ENCODE data around the gene DBN1.

DBN1 gene

DNA sequence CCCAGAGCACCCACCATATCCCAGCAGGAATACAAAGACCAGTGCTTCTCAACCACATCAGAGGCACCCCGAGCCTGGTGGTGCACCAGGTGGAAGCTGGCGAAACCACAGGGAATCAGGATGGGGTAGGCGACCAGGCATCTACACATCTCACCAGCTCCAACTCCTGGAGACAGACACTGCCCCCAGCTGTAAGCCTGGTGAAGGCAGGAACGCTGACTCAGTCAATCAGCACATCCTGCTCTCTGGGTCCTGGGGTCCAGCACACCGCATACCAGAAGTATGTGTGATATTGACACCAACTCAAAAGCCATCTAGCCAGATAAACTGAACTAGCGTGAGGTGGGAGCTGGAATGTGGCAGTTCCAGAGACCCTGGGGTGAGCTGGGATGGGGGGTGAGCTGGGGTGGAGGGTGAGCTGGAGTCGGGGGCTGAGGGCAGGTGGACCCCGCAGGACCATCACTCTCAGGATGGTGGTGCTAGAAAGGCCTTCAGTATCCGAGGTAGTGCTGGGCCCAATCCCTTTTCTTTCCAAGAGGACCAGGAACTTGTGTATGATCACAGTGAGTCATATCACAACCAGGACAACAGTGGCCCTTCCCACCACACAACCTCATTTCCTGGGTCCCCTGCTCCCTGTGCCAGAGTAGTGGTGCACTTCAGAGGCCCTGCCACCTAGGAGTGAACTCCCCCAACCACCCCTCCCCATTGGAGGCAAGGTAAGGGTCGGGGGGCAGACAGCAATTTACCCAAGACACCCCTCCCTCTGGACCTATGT is 2.5 kb downstream of the DBN1 start:
- TF ChIP-seq, protein P1, sequence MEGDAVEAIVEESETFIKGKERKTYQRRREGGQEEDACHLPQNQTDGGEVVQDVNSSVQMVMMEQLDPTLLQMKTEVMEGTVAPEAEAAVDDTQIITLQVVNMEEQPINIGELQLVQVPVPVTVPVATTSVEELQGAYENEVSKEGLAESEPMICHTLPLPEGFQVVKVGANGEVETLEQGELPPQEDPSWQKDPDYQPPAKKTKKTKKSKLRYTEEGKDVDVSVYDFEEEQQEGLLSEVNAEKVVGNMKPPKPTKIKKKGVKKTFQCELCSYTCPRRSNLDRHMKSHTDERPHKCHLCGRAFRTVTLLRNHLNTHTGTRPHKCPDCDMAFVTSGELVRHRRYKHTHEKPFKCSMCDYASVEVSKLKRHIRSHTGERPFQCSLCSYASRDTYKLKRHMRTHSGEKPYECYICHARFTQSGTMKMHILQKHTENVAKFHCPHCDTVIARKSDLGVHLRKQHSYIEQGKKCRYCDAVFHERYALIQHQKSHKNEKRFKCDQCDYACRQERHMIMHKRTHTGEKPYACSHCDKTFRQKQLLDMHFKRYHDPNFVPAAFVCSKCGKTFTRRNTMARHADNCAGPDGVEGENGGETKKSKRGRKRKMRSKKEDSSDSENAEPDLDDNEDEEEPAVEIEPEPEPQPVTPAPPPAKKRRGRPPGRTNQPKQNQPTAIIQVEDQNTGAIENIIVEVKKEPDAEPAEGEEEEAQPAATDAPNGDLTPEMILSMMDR (IDR thresholded peaks at IDR 0.05; ENCODE audit: low read depth, low read length) = no peak
- DNase-seq (ENCODE audit: extremely low read depth, low read depth) = no peak

DNA sequence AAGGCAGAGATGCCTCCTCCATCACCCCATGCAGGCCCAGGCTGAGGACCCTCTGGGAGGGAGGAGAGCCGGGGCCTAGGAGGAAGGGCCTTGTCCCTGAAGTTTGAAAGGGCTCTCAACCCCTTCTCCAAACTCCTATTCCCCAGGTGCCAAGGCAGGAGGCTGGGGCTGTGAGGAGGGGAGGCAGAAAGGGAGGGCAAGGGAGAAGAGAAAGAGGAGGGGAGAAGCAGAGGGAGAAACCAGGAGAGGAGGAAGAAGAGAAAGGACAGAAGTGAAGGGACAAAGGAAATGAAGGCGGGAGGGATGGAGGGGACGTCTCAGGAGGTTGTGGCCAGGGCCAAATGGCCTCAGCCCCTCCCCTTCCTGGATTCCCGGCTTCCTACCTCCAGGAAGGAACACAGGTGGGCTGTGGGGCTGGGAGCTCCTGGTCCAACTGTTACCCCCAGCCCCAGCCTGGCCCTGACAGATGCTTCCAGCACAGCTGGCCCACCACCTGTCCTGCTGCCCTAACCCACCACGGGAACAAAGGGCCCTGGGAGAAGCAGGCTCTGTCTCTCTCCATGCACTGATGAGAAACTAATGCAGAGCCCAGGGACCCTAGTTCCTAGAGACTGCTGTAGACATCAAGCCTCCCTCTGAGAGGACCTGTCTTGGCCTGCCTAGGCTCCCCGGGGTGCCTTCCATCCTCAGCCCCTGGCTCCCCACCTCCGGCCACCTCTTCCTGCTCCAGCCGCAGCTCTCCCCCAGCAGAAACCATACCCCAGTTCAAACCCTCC is 3.5 kb downstream of the DBN1 start:
- DNase-seq (ENCODE audit: extremely low read depth, low read depth) = no peak
- TF ChIP-seq, protein P1 (IDR thresholded peaks at IDR 0.05; ENCODE audit: low read depth, low read length) = no peak

DNA sequence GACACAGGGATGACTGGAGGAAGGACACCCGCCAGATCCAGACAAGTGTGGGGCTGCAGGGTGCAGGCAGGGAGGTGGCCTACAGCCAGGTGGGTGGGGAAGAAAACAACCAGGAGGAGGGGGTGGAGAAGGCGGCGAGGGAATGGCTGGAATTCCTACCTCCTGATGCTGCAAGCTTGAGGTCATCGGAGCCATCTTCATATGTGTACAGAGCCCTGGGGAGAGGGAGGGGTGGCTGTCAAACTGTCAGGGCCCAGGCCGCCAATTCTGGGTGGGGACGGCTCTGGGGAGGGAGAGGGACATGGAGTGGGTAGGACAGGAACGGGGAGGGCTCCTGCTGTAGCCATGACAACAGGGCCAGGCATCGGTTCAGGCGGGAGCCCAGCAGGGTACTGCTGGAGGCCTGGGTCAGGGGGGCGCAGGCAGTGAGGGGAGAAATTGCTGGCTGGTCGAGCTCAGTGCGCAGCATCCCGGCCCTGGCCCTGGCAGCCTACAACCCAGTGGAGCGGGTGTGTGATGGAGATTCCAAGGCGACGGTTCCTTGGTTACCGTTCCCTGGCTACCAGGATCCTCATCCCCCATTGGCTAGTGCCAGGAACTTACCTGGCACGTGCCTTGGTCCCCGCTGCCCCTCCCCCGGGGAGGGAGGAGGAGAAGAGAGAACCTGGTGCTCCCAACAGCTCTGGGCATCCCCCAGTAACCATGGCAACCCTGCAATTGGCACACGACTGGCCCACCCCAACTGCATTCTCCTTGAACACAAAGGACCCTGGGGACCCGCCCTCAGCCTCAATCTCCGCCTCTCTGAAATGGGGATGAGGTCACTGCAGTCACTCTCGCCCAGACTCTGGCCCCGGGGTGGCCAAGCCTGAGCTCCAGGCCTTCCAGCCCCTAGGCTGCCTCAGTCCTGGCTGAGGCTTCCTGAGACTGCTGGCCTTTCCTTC is 4.5 kb downstream of the DBN1 start:
- TF ChIP-seq, protein P1 (IDR thresholded peaks at IDR 0.05; ENCODE audit: low read depth, low read length) = no peak
- DNase-seq (ENCODE audit: extremely low read depth, low read depth) = no peak

DNA sequence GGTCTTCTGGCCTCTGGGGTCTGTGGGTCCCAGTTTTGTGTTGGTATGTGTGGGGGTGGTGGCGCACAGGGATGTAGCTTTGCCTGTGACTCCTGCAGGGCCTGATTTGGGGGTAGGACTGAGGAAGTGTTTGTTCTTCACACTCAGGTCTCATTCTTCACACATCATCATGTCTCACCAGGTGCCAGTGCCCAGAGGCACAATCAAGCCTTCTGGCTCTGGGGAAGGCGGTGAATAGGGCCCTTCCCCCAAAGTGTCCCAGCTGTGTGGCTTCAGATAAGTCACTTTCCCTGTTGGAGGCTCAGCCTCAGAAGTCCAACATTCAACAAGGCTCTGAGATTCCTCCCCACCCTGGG is 5.1 kb downstream of the DBN1 start:
- TF ChIP-seq, protein P1 (IDR thresholded peaks at IDR 0.05; ENCODE audit: low read depth, low read length) = no peak
- DNase-seq (ENCODE audit: extremely low read depth, low read depth) = no peak

DNA sequence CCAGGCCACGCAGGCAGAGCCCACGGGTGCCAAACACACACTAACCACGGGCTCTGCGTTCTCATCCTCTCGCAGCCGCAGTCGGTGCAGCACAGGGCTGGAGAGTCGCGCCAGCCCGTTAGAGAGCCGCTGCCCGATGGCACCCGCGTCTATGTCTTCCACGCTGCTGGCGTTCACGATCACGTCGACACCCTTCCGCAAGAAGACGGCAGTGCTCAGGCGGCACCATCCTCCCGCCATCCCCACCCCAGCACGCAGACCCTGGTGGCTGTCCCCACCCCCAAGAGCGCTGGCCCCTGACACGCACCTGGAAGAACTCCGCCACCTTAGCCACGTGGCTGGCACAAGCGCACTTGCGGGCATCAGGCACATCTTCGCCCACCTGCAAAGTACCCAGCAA is 6.0 kb downstream of the DBN1 start:
- DNase-seq (ENCODE audit: extremely low read depth, low read depth) = no peak
- TF ChIP-seq, protein P1 (IDR thresholded peaks at IDR 0.05; ENCODE audit: low read depth, low read length) = no peak

DNA sequence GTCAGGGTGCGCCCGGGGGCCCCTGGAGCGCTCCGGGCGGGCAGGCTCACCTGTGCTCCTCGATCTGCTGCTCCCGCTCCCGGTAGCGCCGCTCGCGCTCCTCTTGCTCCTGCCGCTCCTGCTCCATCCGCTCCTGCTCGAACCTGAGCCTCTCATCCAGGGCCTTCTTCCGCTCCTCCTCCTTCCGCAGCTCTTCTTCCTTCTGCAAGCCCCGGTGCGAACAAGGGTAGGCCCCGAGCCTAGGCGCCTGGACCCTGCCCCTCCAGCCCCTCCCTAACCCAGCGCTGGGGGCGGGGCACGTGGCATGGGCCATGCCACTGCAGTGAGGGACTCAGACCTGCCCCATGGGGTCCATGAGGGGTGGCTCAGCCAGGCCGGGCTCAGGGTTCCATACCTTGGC is 6.6 kb downstream of the DBN1 start:
- DNase-seq (ENCODE audit: extremely low read depth, low read depth) = no peak
- TF ChIP-seq, protein P1 (IDR thresholded peaks at IDR 0.05; ENCODE audit: low read depth, low read length) = no peak
